ENCODE results near the gene KANSL1.

DNA sequence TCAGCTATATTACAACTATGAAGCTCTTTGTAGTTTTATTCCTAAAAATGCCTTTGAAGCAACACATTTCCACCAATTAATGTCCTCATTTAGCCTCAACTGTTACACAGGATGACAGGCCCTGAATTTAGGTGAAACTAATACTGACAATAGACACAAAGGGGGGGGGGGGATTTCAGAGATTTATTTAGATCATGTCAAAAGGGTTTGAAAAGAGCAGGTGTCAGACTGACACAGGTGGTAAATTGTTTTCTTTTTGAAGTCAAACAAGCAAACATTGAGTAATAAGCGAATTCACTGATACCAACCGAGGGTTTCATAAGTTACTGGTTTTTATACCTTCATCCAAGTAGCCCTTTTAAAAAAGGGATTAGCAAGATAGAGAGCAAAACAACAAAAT is 40.8 kb downstream of the KANSL1 start:
- TF ChIP-seq CTCF (IDR thresholded peaks at IDR 0.05), result no peak
- TF ChIP-seq CHD2 (IDR thresholded peaks at IDR 0.05; ENCODE audit: low read length, partially characterized antibody), result no peak
- TF ChIP-seq, protein P1, sequence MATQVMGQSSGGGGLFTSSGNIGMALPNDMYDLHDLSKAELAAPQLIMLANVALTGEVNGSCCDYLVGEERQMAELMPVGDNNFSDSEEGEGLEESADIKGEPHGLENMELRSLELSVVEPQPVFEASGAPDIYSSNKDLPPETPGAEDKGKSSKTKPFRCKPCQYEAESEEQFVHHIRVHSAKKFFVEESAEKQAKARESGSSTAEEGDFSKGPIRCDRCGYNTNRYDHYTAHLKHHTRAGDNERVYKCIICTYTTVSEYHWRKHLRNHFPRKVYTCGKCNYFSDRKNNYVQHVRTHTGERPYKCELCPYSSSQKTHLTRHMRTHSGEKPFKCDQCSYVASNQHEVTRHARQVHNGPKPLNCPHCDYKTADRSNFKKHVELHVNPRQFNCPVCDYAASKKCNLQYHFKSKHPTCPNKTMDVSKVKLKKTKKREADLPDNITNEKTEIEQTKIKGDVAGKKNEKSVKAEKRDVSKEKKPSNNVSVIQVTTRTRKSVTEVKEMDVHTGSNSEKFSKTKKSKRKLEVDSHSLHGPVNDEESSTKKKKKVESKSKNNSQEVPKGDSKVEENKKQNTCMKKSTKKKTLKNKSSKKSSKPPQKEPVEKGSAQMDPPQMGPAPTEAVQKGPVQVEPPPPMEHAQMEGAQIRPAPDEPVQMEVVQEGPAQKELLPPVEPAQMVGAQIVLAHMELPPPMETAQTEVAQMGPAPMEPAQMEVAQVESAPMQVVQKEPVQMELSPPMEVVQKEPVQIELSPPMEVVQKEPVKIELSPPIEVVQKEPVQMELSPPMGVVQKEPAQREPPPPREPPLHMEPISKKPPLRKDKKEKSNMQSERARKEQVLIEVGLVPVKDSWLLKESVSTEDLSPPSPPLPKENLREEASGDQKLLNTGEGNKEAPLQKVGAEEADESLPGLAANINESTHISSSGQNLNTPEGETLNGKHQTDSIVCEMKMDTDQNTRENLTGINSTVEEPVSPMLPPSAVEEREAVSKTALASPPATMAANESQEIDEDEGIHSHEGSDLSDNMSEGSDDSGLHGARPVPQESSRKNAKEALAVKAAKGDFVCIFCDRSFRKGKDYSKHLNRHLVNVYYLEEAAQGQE (IDR thresholded peaks at IDR 0.05; ENCODE audit: low read depth, low read length), result no peak
- TF ChIP-seq TEAD4 (IDR thresholded peaks at IDR 0.05; ENCODE audit: borderline replicate concordance, insufficient read depth), result no peak
- no peak for TF ChIP-seq POLR2AphosphoS5 (IDR thresholded peaks at IDR 0.05; ENCODE audit: low read depth, low read length)
- TF ChIP-seq ZBTB33 (IDR thresholded peaks at IDR 0.05; ENCODE audit: borderline replicate concordance, low read depth), result no peak
- TF ChIP-seq, protein P2, sequence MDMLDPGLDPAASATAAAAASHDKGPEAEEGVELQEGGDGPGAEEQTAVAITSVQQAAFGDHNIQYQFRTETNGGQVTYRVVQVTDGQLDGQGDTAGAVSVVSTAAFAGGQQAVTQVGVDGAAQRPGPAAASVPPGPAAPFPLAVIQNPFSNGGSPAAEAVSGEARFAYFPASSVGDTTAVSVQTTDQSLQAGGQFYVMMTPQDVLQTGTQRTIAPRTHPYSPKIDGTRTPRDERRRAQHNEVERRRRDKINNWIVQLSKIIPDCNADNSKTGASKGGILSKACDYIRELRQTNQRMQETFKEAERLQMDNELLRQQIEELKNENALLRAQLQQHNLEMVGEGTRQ (IDR thresholded peaks at IDR 0.05; ENCODE audit: borderline replicate concordance, low read depth, low read length), result no peak
- TF ChIP-seq EP300 (IDR thresholded peaks at IDR 0.05; ENCODE audit: borderline replicate concordance in 1 of 2, low read depth in 1 of 2, low read length in 1 of 2), result no peak
- TF ChIP-seq GATA2 (CRISPR knock-in tag; IDR thresholded peaks at IDR 0.05), result no peak
- no peak for TF ChIP-seq NRF1 (IDR thresholded peaks at IDR 0.05; ENCODE audit: low read depth, low read length)
- no peak for TF ChIP-seq JUND (IDR thresholded peaks at IDR 0.05)
- TF ChIP-seq SMC3 (IDR thresholded peaks at IDR 0.05; ENCODE audit: low read depth, low read length), result no peak
